ENCODE measurements around the gene MYO1B.

MYO1B gene

GRCh38 chr2:191245046-191245868, at the start of gene MYO1B:
TSS of gene MYO1B (plus strand) at chr2:191245404. CDS start at chr2:191276896, 31,492 bp downstream.
- DNase-seq (ENCODE audit: low read depth in 3 of 3): peak; percentile 22 to 54 (median 27)

GRCh38 chr2:191197096-191197495, 48.1 kb upstream of the MYO1B start:
- no peak for DNase-seq (ENCODE audit: low read depth in 3 of 3)

GRCh38 chr2:191198271-191198670, 46.9 kb upstream of the MYO1B start:
- DNase-seq (ENCODE audit: low read depth in 3 of 3): no peak

GRCh38 chr2:191199929-191200512, 45.2 kb upstream of the MYO1B start:
- no peak for DNase-seq (ENCODE audit: low read depth in 3 of 3)

- DNase-seq (ENCODE audit: low read depth in 3 of 3): no peak
These were observed 44.3 kb upstream of the MYO1B start for GRCh38 chr2:191200910-191201309.

- no peak for DNase-seq (ENCODE audit: low read depth in 3 of 3)
These were observed 42.9 kb upstream of the MYO1B start for GRCh38 chr2:191202209-191202721.

GRCh38 chr2:191202881-191203397, 42.3 kb upstream of the MYO1B start:
- DNase-seq (ENCODE audit: low read depth in 3 of 3): no peak

- DNase-seq (ENCODE audit: low read depth in 3 of 3): no peak
These were observed 40.8 kb upstream of the MYO1B start for GRCh38 chr2:191204433-191204832.

GRCh38 chr2:191206613-191207471, 38.4 kb upstream of the MYO1B start:
- no peak for DNase-seq (ENCODE audit: low read depth in 3 of 3)

GRCh38 chr2:191209340-191209739, 35.9 kb upstream of the MYO1B start:
- no peak for DNase-seq (ENCODE audit: low read depth in 3 of 3)

- DNase-seq (ENCODE audit: low read depth in 3 of 3): no peak
These were observed 33.1 kb upstream of the MYO1B start for GRCh38 chr2:191212119-191212518.

GRCh38 chr2:191213333-191213732, 31.9 kb upstream of the MYO1B start:
- DNase-seq (ENCODE audit: low read depth in 3 of 3): no peak

GRCh38 chr2:191215230-191215629, 30.0 kb upstream of the MYO1B start:
- no peak for DNase-seq (ENCODE audit: low read depth in 3 of 3)

GRCh38 chr2:191215666-191216065, 29.5 kb upstream of the MYO1B start:
- DNase-seq (ENCODE audit: low read depth in 3 of 3): no peak

GRCh38 chr2:191217580-191217979, 27.6 kb upstream of the MYO1B start:
- no peak for DNase-seq (ENCODE audit: low read depth in 3 of 3)

- DNase-seq (ENCODE audit: low read depth in 3 of 3): peak in 2 of 3 donors; percentile 17 to 47
These were observed 26.8 kb upstream of the MYO1B start for GRCh38 chr2:191218292-191218898.

- no peak for DNase-seq (ENCODE audit: low read depth in 3 of 3)
These were observed 24.5 kb upstream of the MYO1B start for GRCh38 chr2:191220671-191221070.

GRCh38 chr2:191221666-191222065, 23.5 kb upstream of the MYO1B start:
- DNase-seq (ENCODE audit: low read depth in 3 of 3): no peak

- DNase-seq (ENCODE audit: low read depth in 3 of 3): no peak
These were observed 22.7 kb upstream of the MYO1B start for GRCh38 chr2:191222507-191222906.

GRCh38 chr2:191222952-191223351, 22.3 kb upstream of the MYO1B start:
- no peak for DNase-seq (ENCODE audit: low read depth in 3 of 3)

GRCh38 chr2:191225126-191225525, 20.1 kb upstream of the MYO1B start:
- DNase-seq (ENCODE audit: low read depth in 3 of 3): no peak
